ENCODE results near the gene PDSS2. TPM values are rescaled to one million over a fixed set of nuclear protein-coding genes. Genes with fewer than 3 reads are reported as not detected.

Gene PDSS2
- total and polyA plus RNA-seq, 2 of the 8 experiments (the other 6 are each of a cell fraction or from before 2014, with no cell fraction given): 10.7 to 16.1 TPM

DNA sequence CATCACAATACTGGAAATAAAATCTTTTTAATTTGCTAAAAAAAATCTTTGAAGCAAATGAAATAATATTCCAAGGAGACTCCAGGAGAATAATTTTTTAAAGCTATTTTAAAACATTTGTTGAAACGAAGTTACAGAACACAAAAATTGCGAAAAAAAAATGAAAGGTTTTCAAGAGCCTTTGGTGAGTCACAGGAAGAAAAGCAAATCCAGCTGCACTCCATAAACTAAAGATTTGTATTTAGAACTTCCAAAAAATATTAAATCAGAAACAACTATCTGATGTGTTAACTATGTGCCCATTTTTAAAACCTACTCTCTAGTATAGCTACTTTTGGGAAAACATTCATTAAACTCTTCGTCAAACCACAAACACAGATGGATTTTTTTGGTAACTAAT, 23.6 kb downstream of the PDSS2 start (continued):
- TF ChIP-seq, protein P1, sequence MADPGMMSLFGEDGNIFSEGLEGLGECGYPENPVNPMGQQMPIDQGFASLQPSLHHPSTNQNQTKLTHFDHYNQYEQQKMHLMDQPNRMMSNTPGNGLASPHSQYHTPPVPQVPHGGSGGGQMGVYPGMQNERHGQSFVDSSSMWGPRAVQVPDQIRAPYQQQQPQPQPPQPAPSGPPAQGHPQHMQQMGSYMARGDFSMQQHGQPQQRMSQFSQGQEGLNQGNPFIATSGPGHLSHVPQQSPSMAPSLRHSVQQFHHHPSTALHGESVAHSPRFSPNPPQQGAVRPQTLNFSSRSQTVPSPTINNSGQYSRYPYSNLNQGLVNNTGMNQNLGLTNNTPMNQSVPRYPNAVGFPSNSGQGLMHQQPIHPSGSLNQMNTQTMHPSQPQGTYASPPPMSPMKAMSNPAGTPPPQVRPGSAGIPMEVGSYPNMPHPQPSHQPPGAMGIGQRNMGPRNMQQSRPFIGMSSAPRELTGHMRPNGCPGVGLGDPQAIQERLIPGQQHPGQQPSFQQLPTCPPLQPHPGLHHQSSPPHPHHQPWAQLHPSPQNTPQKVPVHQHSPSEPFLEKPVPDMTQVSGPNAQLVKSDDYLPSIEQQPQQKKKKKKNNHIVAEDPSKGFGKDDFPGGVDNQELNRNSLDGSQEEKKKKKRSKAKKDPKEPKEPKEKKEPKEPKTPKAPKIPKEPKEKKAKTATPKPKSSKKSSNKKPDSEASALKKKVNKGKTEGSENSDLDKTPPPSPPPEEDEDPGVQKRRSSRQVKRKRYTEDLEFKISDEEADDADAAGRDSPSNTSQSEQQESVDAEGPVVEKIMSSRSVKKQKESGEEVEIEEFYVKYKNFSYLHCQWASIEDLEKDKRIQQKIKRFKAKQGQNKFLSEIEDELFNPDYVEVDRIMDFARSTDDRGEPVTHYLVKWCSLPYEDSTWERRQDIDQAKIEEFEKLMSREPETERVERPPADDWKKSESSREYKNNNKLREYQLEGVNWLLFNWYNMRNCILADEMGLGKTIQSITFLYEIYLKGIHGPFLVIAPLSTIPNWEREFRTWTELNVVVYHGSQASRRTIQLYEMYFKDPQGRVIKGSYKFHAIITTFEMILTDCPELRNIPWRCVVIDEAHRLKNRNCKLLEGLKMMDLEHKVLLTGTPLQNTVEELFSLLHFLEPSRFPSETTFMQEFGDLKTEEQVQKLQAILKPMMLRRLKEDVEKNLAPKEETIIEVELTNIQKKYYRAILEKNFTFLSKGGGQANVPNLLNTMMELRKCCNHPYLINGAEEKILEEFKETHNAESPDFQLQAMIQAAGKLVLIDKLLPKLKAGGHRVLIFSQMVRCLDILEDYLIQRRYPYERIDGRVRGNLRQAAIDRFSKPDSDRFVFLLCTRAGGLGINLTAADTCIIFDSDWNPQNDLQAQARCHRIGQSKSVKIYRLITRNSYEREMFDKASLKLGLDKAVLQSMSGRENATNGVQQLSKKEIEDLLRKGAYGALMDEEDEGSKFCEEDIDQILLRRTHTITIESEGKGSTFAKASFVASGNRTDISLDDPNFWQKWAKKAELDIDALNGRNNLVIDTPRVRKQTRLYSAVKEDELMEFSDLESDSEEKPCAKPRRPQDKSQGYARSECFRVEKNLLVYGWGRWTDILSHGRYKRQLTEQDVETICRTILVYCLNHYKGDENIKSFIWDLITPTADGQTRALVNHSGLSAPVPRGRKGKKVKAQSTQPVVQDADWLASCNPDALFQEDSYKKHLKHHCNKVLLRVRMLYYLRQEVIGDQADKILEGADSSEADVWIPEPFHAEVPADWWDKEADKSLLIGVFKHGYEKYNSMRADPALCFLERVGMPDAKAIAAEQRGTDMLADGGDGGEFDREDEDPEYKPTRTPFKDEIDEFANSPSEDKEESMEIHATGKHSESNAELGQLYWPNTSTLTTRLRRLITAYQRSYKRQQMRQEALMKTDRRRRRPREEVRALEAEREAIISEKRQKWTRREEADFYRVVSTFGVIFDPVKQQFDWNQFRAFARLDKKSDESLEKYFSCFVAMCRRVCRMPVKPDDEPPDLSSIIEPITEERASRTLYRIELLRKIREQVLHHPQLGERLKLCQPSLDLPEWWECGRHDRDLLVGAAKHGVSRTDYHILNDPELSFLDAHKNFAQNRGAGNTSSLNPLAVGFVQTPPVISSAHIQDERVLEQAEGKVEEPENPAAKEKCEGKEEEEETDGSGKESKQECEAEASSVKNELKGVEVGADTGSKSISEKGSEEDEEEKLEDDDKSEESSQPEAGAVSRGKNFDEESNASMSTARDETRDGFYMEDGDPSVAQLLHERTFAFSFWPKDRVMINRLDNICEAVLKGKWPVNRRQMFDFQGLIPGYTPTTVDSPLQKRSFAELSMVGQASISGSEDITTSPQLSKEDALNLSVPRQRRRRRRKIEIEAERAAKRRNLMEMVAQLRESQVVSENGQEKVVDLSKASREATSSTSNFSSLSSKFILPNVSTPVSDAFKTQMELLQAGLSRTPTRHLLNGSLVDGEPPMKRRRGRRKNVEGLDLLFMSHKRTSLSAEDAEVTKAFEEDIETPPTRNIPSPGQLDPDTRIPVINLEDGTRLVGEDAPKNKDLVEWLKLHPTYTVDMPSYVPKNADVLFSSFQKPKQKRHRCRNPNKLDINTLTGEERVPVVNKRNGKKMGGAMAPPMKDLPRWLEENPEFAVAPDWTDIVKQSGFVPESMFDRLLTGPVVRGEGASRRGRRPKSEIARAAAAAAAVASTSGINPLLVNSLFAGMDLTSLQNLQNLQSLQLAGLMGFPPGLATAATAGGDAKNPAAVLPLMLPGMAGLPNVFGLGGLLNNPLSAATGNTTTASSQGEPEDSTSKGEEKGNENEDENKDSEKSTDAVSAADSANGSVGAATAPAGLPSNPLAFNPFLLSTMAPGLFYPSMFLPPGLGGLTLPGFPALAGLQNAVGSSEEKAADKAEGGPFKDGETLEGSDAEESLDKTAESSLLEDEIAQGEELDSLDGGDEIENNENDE (IDR thresholded peaks at IDR 0.05; ENCODE audit: insufficient replicate concordance, low read length): no peak
- TF ChIP-seq HDAC6 (IDR thresholded peaks at IDR 0.05; ENCODE audit: low read depth, low read length) (no peak), CBX5 (IDR thresholded peaks at IDR 0.05; ENCODE audit: low read depth, low read length) (no peak), EZH2 (IDR thresholded peaks at IDR 0.05; ENCODE audit: low read depth, low read length, severe bottlenecking) (no peak), KDM5A (IDR thresholded peaks at IDR 0.05; ENCODE audit: low read length) (no peak), YY1 (IDR thresholded peaks at IDR 0.05; ENCODE audit: low read depth, low read length) (no peak), HDAC2 (IDR thresholded peaks at IDR 0.05; ENCODE audit: borderline replicate concordance in 1 of 2, low read depth in 2 of 2, low read length in 2 of 2) (no peak), NRF1 (IDR thresholded peaks at IDR 0.05; ENCODE audit: low read depth, low read length) (no peak), SUZ12 (IDR thresholded peaks at IDR 0.05; ENCODE audit: low read length) (no peak), SIRT6 (IDR thresholded peaks at IDR 0.05; ENCODE audit: low read length) (no peak), NANOG (IDR thresholded peaks at IDR 0.05; ENCODE audit: insufficient read depth, low read depth, low read length, poor library complexity, severe bottlenecking) (no peak)
